ENCODE measurements around the gene AMBRA1.

AMBRA1 gene

GRCh38 chr11:46450846-46451477, 142.9 kb downstream of the AMBRA1 start:
- H3K4me3 ChIP-seq (replicated peaks; ENCODE audit: low read depth, low read length) = no peak overlapping the region
- TF ChIP-seq CTCF (IDR thresholded peaks at IDR 0.05; ENCODE audit: low read length, missing control alignments) = no peak
- DNase-seq (ENCODE audit: low read depth) = peak; percentile 61

DNA sequence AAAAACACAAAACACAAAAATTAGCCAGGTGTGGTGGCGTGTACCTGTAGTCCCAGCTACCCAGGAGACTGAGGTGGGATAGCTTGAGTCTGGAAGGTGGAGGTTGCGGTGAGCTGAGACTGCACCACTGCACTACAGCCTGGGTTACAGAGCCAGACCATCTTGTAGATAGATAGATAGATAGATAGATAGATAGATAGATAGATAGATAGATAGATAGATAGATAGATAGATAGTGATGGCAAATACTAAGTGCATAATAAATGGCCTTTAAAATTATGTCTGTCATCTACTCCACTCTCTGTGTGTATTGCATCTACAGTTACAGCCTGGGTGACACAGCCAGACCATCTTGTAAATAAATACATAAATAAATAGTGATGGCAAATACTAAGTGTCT, 146.3 kb downstream of the AMBRA1 start:
- no peak for DNase-seq (ENCODE audit: low read depth)
- TF ChIP-seq CTCF (IDR thresholded peaks at IDR 0.05; ENCODE audit: low read length, missing control alignments) = no peak
- no peak overlapping the region for H3K4me3 ChIP-seq (replicated peaks; ENCODE audit: low read depth, low read length)

DNA sequence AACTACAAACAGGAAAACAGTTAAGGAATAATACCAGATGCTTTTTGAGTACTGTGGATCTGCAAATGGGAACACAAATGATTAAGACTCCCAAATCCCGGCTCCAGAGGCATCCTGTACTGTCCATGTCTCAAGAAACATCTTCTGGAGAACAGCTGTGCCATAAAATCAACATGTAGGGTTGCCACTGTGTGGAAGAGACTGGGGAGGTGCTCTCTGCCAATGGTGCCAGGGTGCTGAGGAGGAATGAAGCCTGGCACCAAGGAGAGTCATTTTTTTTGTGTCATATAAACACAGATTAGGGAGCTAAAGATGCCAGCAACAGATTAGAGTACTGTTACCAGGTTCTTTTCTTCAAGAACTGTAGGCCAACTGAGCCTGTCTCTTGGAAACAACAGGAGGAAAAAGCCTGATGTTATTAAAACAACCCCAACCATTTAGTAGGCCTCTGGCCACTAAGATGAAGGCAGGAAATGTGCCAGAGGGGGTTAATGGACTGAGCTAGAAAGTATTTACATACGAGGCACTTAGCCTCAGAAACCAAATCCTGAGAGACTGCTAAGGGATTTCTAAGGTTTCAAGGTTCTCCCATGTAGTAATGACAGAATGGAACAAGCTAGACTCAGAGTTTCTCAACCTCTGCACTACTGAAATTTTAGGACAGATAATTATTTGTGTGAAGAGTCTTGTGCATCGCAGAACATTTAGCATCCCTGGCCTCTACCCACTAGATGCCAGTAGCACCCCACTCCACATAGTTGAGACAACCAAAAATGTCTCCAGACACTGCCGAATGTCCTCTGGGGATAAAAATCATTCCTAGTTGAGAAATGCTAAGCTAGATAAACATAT, 147.7 kb downstream of the AMBRA1 start:
- peak; percentile 13 for TF ChIP-seq CTCF (IDR thresholded peaks at IDR 0.05; ENCODE audit: low read length, missing control alignments)
- DNase-seq (ENCODE audit: low read depth) = no peak
- no peak overlapping the region for H3K4me3 ChIP-seq (replicated peaks; ENCODE audit: low read depth, low read length)

- no peak for TF ChIP-seq CTCF (IDR thresholded peaks at IDR 0.05; ENCODE audit: low read length, missing control alignments)
- no peak overlapping the region for H3K4me3 ChIP-seq (replicated peaks; ENCODE audit: low read depth, low read length)
- no peak for DNase-seq (ENCODE audit: low read depth)
Observed at GRCh38 chr11:46445192-46445919, 148.5 kb downstream of the AMBRA1 start.

DNA sequence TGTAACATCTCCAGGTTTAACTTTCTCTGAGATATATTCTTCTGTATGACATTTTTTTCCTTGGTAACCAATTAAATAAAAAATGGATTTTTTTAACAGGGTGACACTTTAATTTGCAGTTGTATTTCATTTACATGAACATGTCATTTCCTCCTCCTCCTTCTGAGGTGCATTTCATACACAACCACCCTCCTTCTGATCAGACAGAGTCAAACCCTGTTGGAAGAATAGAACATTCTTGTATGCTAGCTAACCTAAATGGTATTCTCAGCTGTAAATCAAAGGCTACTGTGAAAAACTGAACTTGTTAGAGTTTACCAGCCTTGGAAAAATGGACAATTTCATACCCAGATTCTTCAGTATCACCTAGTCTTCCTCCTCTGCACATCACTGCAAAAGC, 149.5 kb downstream of the AMBRA1 start:
- no peak overlapping the region for H3K4me3 ChIP-seq (replicated peaks; ENCODE audit: low read depth, low read length)
- no peak for TF ChIP-seq CTCF (IDR thresholded peaks at IDR 0.05; ENCODE audit: low read length, missing control alignments)
- DNase-seq (ENCODE audit: low read depth) = no peak

DNA sequence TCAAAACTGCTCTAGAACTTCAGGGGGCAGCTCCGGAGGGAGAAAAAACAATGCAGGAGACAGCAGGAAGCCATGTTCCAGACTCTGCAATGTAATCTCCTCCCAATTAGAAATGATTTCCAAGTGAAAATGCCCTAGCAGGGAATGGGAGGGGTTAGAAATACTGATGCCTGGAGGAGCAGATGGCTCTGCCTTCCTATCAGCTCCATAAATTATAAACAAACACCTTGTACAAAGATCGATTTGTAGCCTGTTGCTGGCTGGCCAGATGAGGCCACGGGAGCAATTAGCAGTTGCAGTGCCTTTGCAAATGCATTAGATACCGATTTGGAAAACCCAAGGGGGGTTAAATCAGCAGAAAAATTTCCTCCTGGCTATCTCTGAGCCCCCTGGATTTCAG, 155.6 kb downstream of the AMBRA1 start:
- no peak for TF ChIP-seq CTCF (IDR thresholded peaks at IDR 0.05; ENCODE audit: low read length, missing control alignments)
- no peak for DNase-seq (ENCODE audit: low read depth)
- no peak overlapping the region for H3K4me3 ChIP-seq (replicated peaks; ENCODE audit: low read depth, low read length)

All from fibroblast of pulmonary artery (primary cell).